ENCODE results near the gene TOX3.

GRCh38 chr16:52424591-52424990 is 122.4 kb downstream of the TOX3 start:
- TF ChIP-seq POLR2AphosphoS5 (IDR thresholded peaks at IDR 0.05; ENCODE audit: low read depth, low read length): no peak
- no peak for TF ChIP-seq CHD7 (IDR thresholded peaks at IDR 0.05; ENCODE audit: insufficient replicate concordance, low read length)
- no peak for TF ChIP-seq CTCF (IDR thresholded peaks at IDR 0.05; ENCODE audit: control extremely low read depth in 1 of 3, insufficient read depth in 1 of 3, low read depth in 1 of 3, low read length in 3 of 3)
- TF ChIP-seq EGR1 (IDR thresholded peaks at IDR 0.05; ENCODE audit: borderline replicate concordance, low read depth, low read length): no peak
- no peak for TF ChIP-seq NANOG (IDR thresholded peaks at IDR 0.05; ENCODE audit: insufficient read depth, low read depth, low read length, poor library complexity, severe bottlenecking)
- no peak for TF ChIP-seq POLR2A (IDR thresholded peaks at IDR 0.05; ENCODE audit: control extremely low read depth in 1 of 2, low read depth in 2 of 2, low read length in 2 of 2)
- TF ChIP-seq BACH1 (IDR thresholded peaks at IDR 0.05; ENCODE audit: low read length): no peak
- no peak for TF ChIP-seq TAF1 (IDR thresholded peaks at IDR 0.05; ENCODE audit: low read depth, low read length)
- TF ChIP-seq RAD21 (IDR thresholded peaks at IDR 0.05 in 1 of 2, conservative IDR thresholded peaks at IDR 0.05 in 1 of 2; ENCODE audit: low read depth in 2 of 2, low read length in 2 of 2): no peak
- no peak for TF ChIP-seq TCF12 (IDR thresholded peaks at IDR 0.05; ENCODE audit: low read depth, low read length)
- no peak for TF ChIP-seq ZNF274 (IDR thresholded peaks at IDR 0.05; ENCODE audit: borderline replicate concordance, extremely low read depth, low read length)
- TF ChIP-seq EZH2 (IDR thresholded peaks at IDR 0.05; ENCODE audit: low read depth, low read length, severe bottlenecking): no peak
- TF ChIP-seq FOSL1 (IDR thresholded peaks at IDR 0.05; ENCODE audit: insufficient read depth, low read depth, low read length): no peak

Data from H1 (cell line).